ENCODE results near the gene NUDT6.
"Not testable (repeated sequence)": the region's sequence is repeated elsewhere in the genome, so short reads cannot be mapped to it uniquely, and the experiment has no call there.

Gene NUDT6

DNA sequence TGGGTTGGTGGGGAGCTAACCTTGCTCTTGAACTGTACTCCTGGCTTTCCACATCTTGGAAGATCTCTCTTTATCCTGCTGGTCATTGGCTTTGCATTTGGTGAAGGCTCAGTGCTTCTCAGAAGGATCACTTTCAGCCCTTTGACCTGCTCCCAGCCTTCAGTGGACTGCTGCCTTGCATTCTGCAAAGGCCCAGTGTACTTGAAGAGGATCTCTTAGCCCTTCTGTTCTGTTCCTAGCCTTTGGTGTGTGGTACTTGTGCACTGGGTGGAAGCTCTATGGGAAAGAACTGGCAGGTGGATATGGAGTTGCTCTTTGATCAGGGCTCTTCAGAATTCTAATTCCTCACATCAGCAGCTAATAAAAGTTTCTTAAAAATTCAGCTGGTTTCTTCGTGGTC is 49.3 kb downstream of the NUDT6 start:
- no peak for DNase-seq (ENCODE audit: low read depth)
- H3K4me3 ChIP-seq (ENCODE audit: low read depth, low read length): no peak overlapping the region
- TF ChIP-seq POLR2A (IDR thresholded peaks at IDR 0.05; ENCODE audit: extremely low read depth, insufficient read length): no peak
- TF ChIP-seq, protein P1, sequence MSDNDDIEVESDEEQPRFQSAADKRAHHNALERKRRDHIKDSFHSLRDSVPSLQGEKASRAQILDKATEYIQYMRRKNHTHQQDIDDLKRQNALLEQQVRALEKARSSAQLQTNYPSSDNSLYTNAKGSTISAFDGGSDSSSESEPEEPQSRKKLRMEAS (IDR thresholded peaks at IDR 0.05; ENCODE audit: low read depth, low read length): no peak
- TF ChIP-seq MYC (IDR thresholded peaks at IDR 0.05; ENCODE audit: low read depth, low read length): no peak

DNA sequence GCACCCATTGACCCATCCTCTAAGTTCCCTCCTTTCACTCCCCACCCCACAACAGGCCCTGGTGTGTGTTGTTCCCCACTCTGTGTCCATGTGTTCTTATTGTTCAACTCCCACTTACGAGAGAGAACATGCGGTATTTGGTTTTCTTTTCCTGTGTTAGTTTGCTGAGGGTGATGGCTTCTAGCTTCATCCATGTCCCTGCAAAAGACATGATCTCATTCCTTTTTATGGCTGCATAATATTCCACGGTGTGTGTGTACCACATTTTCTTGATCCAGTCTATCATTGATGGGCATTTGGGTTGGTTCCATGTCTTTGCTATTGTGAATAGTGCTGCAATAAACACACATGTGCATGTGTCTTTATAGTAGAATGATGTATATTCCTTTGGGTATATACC is 54.2 kb downstream of the NUDT6 start:
- DNase-seq (ENCODE audit: low read depth); H3K4me3 ChIP-seq (ENCODE audit: low read depth, low read length): not testable (repeated sequence)

DNA sequence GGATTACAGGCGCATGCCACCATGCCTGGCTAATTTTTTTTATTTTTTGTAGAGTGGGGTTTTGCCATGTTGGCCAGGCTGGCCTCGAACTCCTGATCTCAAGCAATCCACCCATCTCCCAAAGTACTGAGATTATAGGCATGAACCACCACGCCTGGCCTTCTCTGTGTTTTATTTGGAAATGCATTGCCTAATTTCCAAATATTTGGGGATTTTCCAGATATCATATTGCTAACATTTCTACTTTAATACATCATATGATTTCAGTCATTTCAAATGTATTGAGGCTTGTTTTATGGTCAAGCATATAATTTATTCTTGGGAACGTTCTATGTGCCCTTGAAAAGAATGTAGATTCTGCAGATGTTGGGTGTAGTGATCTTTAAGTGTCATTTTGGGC is 57.0 kb downstream of the NUDT6 start:
- no peak overlapping the region for H3K4me3 ChIP-seq (ENCODE audit: low read depth, low read length)
- no peak for DNase-seq (ENCODE audit: low read depth)
- TF ChIP-seq MYC (IDR thresholded peaks at IDR 0.05; ENCODE audit: low read depth, low read length): no peak
- TF ChIP-seq, protein P1 (IDR thresholded peaks at IDR 0.05; ENCODE audit: low read depth, low read length): no peak
- TF ChIP-seq, protein P2, sequence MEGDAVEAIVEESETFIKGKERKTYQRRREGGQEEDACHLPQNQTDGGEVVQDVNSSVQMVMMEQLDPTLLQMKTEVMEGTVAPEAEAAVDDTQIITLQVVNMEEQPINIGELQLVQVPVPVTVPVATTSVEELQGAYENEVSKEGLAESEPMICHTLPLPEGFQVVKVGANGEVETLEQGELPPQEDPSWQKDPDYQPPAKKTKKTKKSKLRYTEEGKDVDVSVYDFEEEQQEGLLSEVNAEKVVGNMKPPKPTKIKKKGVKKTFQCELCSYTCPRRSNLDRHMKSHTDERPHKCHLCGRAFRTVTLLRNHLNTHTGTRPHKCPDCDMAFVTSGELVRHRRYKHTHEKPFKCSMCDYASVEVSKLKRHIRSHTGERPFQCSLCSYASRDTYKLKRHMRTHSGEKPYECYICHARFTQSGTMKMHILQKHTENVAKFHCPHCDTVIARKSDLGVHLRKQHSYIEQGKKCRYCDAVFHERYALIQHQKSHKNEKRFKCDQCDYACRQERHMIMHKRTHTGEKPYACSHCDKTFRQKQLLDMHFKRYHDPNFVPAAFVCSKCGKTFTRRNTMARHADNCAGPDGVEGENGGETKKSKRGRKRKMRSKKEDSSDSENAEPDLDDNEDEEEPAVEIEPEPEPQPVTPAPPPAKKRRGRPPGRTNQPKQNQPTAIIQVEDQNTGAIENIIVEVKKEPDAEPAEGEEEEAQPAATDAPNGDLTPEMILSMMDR (IDR thresholded peaks at IDR 0.05; ENCODE audit: low read depth, low read length): no peak
- TF ChIP-seq POLR2A (IDR thresholded peaks at IDR 0.05; ENCODE audit: extremely low read depth, insufficient read length): no peak

GRCh38 chr4:122863639-122864038 is 58.8 kb downstream of the NUDT6 start:
- no peak for DNase-seq (ENCODE audit: low read depth)
- no peak overlapping the region for H3K4me3 ChIP-seq (ENCODE audit: low read depth, low read length)
- TF ChIP-seq, protein P1 (IDR thresholded peaks at IDR 0.05; ENCODE audit: low read depth, low read length): no peak
- TF ChIP-seq, protein P2 (IDR thresholded peaks at IDR 0.05; ENCODE audit: low read depth, low read length): no peak
- TF ChIP-seq POLR2A (IDR thresholded peaks at IDR 0.05; ENCODE audit: extremely low read depth, insufficient read length) (no peak), MYC (IDR thresholded peaks at IDR 0.05; ENCODE audit: low read depth, low read length) (no peak)

- no peak overlapping the region for H3K4me3 ChIP-seq (ENCODE audit: low read depth, low read length)
- TF ChIP-seq POLR2A (IDR thresholded peaks at IDR 0.05; ENCODE audit: extremely low read depth, insufficient read length): no peak
- DNase-seq (ENCODE audit: low read depth): no peak
Observed at GRCh38 chr4:122861172-122861943, 61.0 kb downstream of the NUDT6 start.

- no peak overlapping the region for H3K4me3 ChIP-seq (ENCODE audit: low read depth, low read length)
- TF ChIP-seq POLR2A (IDR thresholded peaks at IDR 0.05; ENCODE audit: extremely low read depth, insufficient read length): no peak
- TF ChIP-seq, protein P1 (IDR thresholded peaks at IDR 0.05; ENCODE audit: low read depth, low read length): no peak
- TF ChIP-seq MYC (IDR thresholded peaks at IDR 0.05; ENCODE audit: low read depth, low read length): no peak
- TF ChIP-seq, protein P2 (IDR thresholded peaks at IDR 0.05; ENCODE audit: low read depth, low read length): no peak
- DNase-seq (ENCODE audit: low read depth): no peak
Observed at GRCh38 chr4:122858705-122859104, 63.7 kb downstream of the NUDT6 start.

DNA sequence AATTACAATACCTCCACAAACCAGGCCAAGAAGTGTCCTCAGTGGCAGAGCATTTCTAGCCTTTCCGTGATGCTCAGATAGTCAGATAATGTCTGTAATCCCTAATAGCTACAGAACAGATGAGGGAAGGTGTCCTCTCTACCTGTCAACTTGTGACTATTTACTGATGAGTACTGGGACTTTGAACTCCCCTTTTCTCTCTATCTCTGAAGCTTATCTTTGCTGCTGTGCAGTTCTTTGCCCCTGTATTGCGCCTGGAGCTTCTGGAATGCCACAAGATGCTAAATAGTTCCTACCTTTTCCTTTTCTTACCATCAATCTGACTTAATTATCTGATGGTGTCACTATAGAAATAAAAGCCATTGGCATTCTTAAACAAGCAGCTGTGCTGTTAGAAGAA is 65.2 kb downstream of the NUDT6 start:
- DNase-seq (ENCODE audit: low read depth): no peak
- TF ChIP-seq, protein P2 (IDR thresholded peaks at IDR 0.05; ENCODE audit: low read depth, low read length): no peak
- TF ChIP-seq POLR2A (IDR thresholded peaks at IDR 0.05; ENCODE audit: extremely low read depth, insufficient read length): no peak
- TF ChIP-seq, protein P1 (IDR thresholded peaks at IDR 0.05; ENCODE audit: low read depth, low read length): no peak
- TF ChIP-seq MYC (IDR thresholded peaks at IDR 0.05; ENCODE audit: low read depth, low read length): no peak
- H3K4me3 ChIP-seq (ENCODE audit: low read depth, low read length): no peak overlapping the region
